Gastrocnemius medialis (tissue), 4 donors: ENCODE results near the gene RHOXF2B. TPM values are rescaled to one million over a fixed set of nuclear protein-coding genes. Genes with fewer than 3 reads are reported as not detected.
"Not testable (repeated sequence)": the region's sequence is repeated elsewhere in the genome, so short reads cannot be mapped to it uniquely, and the experiment has no call there.

Experiments
- ATAC-seq, 2 donors: fragments of 150-250 bp; one replicate each; pipeline ENCODE4 v1.9.1; 2016
- DNase-seq, 2 donors: peaks; one replicate each; pipeline ENCODE4 v3.0.0-alpha.2; 2019
- H3K27ac ChIP-seq, 4 donors: fragments of 200-600 bp; sonication (generic); 1 replicate in 1 of 4; 2 replicates in 3 of 4; pipeline ENCODE4 v1.5.1; 2016 to 2018; ENCODE audit warnings: mild to moderate bottlenecking in 2 of 4, moderate library complexity in 1 of 4
- H3K27me3 ChIP-seq, 3 donors: fragments of 200-600 bp; sonication (generic) in 2 of 3; 1 replicate in 1 of 3; 2 replicates in 2 of 3; pipeline versions ENCODE4 v1.5.1 to v1.6.0; 2016 to 2019; ENCODE audit warnings: mild to moderate bottlenecking in 1 of 3, moderate library complexity in 1 of 3
- H3K36me3 ChIP-seq, 2 donors: fragments of 200-600 bp; sonication (generic) in 1 of 2; one replicate each; pipeline ENCODE4 v1.5.1; 2017 to 2018
- H3K4me1 ChIP-seq, 2 donors: fragments of 200-600 bp; sonication (generic) in 1 of 2; one replicate each; pipeline ENCODE4 v1.5.1; 2016 to 2017; ENCODE audit warnings: mild to moderate bottlenecking in 2 of 2
- H3K4me3 ChIP-seq, 4 donors: fragments of 200-600 bp; sonication (generic) in 3 of 4; 1 replicate in 1 of 4; 2 replicates in 3 of 4; pipeline ENCODE4 v1.5.1; 2016 to 2019; ENCODE audit warnings: mild to moderate bottlenecking in 2 of 4
- H3K9me3 ChIP-seq, 3 donors: fragments of 200-600 bp; sonication (generic) in 2 of 3; 1 replicate in 1 of 3; 2 replicates in 2 of 3; pipeline ENCODE4 v1.5.1; 2016 to 2019
- CTCF ChIP-seq, 5 experiments: fragments of 450-650 bp in 3 of 5; fragments of 200-600 bp in 2 of 5; sonication (generic) in 2 of 5; IDR thresholded peaks in 4 of 5; conservative IDR thresholded peaks in 1 of 5; 1 replicate in 4 of 5; 2 replicates in 1 of 5; pipeline ENCODE4 v1.5.1; 2016 to 2019; ENCODE audit warnings: antibody characterized with exemption in 5 of 5, mild to moderate bottlenecking in 3 of 5, moderate library complexity in 3 of 5
- POLR2A ChIP-seq, 2 donors: fragments of 450-650 bp; IDR thresholded peaks; one replicate each; pipeline ENCODE4 v1.6.1; 2017; ENCODE audit warnings: antibody characterized with exemption in 2 of 2, mild to moderate bottlenecking in 2 of 2, moderate library complexity in 2 of 2
- in situ Hi-C, 4 donors: fragments of 200-750 bp; cut with MboI; loops; one replicate each; pipeline versions ENCODE4 v1.15.0 to v1.8.0; 2017; ENCODE audit warnings: low sequenced_read_pairs in 4 of 4
- intact Hi-C: fragments of 100-400 bp; cut with DNase I; formaldehyde crosslinking; loops from one replicate; pipeline ENCODE4 v1.15.1; 2023; ENCODE audit warnings: low total_unique reads
- total RNA-seq, 4 donors: library from RNA; depleted of rRNA; stranded (reverse); fragments of >200 nt; gene quantifications; one replicate each; pipeline versions ENCODE4 v1.1.0 to v1.2.3, GENCODE V29; 2016

Gene RHOXF2B
- not detected for total RNA-seq

DNA sequence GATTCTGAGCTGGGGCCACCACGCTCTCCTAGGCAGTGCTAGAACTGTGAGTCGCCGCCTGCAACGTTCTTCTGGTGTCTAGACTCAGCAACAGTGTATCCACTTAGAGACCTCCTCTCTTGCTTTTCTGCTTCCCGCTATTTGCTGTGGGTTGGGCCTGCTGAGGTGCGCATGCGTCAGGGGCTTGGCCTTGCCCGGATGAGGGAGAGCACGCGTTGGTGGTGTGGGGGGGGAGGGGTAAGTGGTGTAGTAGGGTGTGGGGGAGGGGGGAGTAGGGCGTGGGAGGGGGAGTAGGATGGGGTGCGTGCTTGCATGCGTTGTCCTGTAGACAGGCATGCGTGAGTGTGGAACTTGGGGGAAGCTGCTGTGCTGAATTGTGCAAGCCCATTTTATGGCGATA lies at the start of gene RHOXF2B:
Gene RHOXF2B, minus strand, starts transcription at position 101 of the 400 bp plus-strand sequence. CDS start 138 bp downstream, outside the sequence.
- H3K4me3 ChIP-seq, H3K9me3 ChIP-seq, ATAC-seq, intact Hi-C loops, DNase-seq, H3K4me1 ChIP-seq, H3K36me3 ChIP-seq, H3K27ac ChIP-seq, H3K27me3 ChIP-seq: not testable (repeated sequence)
- in situ Hi-C loops, result loop anchor here in 3 of 4 donors (25.0 kb wide), 1 partner anchor 135 kb away; no protein-coding TSS in a partner anchor

GRCh38 chrX:120125444-120125843 lies 48.0 kb upstream of the RHOXF2B start:
- H3K4me1 ChIP-seq, result no peaks in the 10 kb centered on the region
- no peak for ATAC-seq
- H3K9me3 ChIP-seq, result no peaks in the 10 kb centered on the region
- in situ Hi-C loops (no loop called here), intact Hi-C loops (no loop called here)
- no peaks in the 10 kb centered on the region for H3K36me3 ChIP-seq
- no peak for DNase-seq
- peak overlapping the region in 1 of 4 donors; percentile 22 for H3K27ac ChIP-seq
- peak overlapping the region in 1 of 4 donors; percentile 25 for H3K4me3 ChIP-seq
- no peaks in the 10 kb centered on the region for H3K27me3 ChIP-seq
- no peak for TF ChIP-seq CTCF (IDR thresholded peaks at IDR 0.05 in 4 of 5, conservative IDR thresholded peaks at IDR 0.05 in 1 of 5)
- TF ChIP-seq POLR2A (IDR thresholded peaks at IDR 0.05), result no peak

DNA sequence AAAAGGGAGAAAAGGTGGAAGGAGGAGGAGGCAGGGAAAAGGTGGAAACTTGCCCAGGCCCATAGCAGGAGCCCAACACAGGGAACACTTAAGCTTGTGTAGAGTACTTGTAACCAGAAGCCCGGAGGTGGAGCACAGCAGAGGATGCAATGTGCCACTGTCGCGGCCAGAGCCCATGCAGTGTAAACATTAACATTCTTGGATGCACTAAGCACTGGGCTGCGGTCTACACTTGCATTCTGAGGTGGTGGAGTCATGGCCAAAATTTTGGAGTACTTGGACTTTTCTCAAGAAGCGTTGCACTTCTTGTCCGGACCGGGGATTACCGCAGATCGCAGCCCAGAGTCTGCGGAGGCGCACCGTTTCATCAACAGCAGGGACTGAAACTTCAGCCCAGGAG lies 42.7 kb upstream of the RHOXF2B start:
- H3K9me3 ChIP-seq, result no peaks in the 10 kb centered on the region
- ATAC-seq, result no peak
- in situ Hi-C loops (no loop called here), intact Hi-C loops (no loop called here)
- no peaks in the 10 kb centered on the region for H3K27me3 ChIP-seq
- H3K4me3 ChIP-seq, result no peak overlapping the region
- no peaks in the 10 kb centered on the region for H3K36me3 ChIP-seq
- peak in 1 of 2 donors; percentile 13 for DNase-seq
- no peaks in the 10 kb centered on the region for H3K4me1 ChIP-seq
- no peak overlapping the region for H3K27ac ChIP-seq
- TF ChIP-seq CTCF (IDR thresholded peaks at IDR 0.05 in 4 of 5, conservative IDR thresholded peaks at IDR 0.05 in 1 of 5) (no peak), POLR2A (IDR thresholded peaks at IDR 0.05) (no peak)

GRCh38 chrX:120115438-120115963 lies 38.0 kb upstream of the RHOXF2B start, which contains the start of gene RHOXF1:
RHOXF1 (minus strand) TSS chrX:120115913; CDS start chrX:120115862, 51 bp downstream.
- no peak for DNase-seq
- H3K27ac ChIP-seq, result no peak within 1 kb of the TSS
- H3K36me3 ChIP-seq, result no peaks in the 10 kb centered on the region
- no peaks in the 10 kb centered on the region for H3K4me1 ChIP-seq
- intact Hi-C loops, result no loop called here
- no peaks in the 10 kb centered on the region for H3K27me3 ChIP-seq
- no peak within 1 kb of the TSS for H3K4me3 ChIP-seq
- TF ChIP-seq CTCF (IDR thresholded peaks at IDR 0.05 in 4 of 5, conservative IDR thresholded peaks at IDR 0.05 in 1 of 5), result no peak
- no peak for TF ChIP-seq POLR2A (IDR thresholded peaks at IDR 0.05)
- no peaks in the 10 kb centered on the region for H3K9me3 ChIP-seq
- no peak for ATAC-seq
- in situ Hi-C loops, result no loop called here

DNA sequence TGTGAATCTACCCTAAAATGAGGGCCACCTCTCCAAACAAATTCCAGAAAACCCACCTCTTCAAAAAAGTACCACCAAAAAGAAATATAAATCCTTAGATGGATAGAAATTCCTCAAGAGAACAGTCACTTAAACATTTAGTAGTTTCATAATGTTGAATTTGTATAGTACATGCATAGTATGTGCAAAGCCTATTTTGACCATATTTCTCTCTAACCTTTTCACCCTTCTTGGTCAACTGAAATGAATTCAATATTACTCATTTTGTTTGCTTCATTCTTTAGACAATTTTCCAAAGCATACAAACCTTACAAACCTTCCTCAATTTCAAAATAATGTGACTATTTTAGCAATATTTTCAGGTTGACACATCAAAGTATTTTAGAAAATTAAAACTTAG lies 34.1 kb upstream of the RHOXF2B start:
- H3K4me3 ChIP-seq, result no peak overlapping the region
- no peaks in the 10 kb centered on the region for H3K27me3 ChIP-seq
- intact Hi-C loops, result no loop called here
- no peak overlapping the region for H3K27ac ChIP-seq
- no peaks in the 10 kb centered on the region for H3K4me1 ChIP-seq
- no peak for DNase-seq
- no peak for ATAC-seq
- H3K9me3 ChIP-seq, result no peaks in the 10 kb centered on the region
- no peaks in the 10 kb centered on the region for H3K36me3 ChIP-seq
- no peak for TF ChIP-seq CTCF (IDR thresholded peaks at IDR 0.05 in 4 of 5, conservative IDR thresholded peaks at IDR 0.05 in 1 of 5)
- no peak for TF ChIP-seq POLR2A (IDR thresholded peaks at IDR 0.05)
- in situ Hi-C loops, result no loop called here
